Bronchial epithelial cell (primary cell): ENCODE measurements around the gene TSPAN18. TPM values are rescaled to one million over a fixed set of nuclear protein-coding genes. Genes with fewer than 3 reads are reported as not detected.

Experiments
- DNase-seq: peaks from one replicate; pipeline ENCODE4 v3.0.0-alpha.2; 2010; ENCODE audit warnings: low read depth
- FAIRE-seq: peaks from 2 replicates; lab custom pipeline; 2011; peaks lifted over from hg19 to GRCh38; lab: Jason Lieb, UNC
- H3K27me3 ChIP-seq: 2 replicates; pipeline ENCODE4 v1.5.1; 2011; ENCODE audit warnings: low read length; ENCODE audit not compliant: control insufficient read depth, insufficient read depth
- H3K36me3 ChIP-seq: 2 replicates; pipeline ENCODE4 v1.5.1; 2011; ENCODE audit warnings: low read length; ENCODE audit not compliant: control insufficient read depth, insufficient read depth
- H3K4me3 ChIP-seq: 2 replicates; pipeline ENCODE4 v1.5.1; 2011; ENCODE audit warnings: mild to moderate bottlenecking, low read depth, low read length, control low read depth
- total RNA-seq: library from RNA; depleted of rRNA; stranded (reverse); fragments of >200 nt; gene quantifications from 2 replicates; pipeline ENCODE4 v1.2.1, GENCODE V29; 2014
- TF ChIP-seq, protein P1 (sequence below): IDR thresholded peaks from 2 replicates; pipeline ENCODE4 v1.5.1; 2011; ENCODE audit warnings: mild to moderate bottlenecking, moderate library complexity, low read length, control low read depth, inconsistent platforms; ENCODE audit not compliant: insufficient read depth, severe bottlenecking

Gene TSPAN18, protein sequence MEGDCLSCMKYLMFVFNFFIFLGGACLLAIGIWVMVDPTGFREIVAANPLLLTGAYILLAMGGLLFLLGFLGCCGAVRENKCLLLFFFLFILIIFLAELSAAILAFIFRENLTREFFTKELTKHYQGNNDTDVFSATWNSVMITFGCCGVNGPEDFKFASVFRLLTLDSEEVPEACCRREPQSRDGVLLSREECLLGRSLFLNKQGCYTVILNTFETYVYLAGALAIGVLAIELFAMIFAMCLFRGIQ
- not detected in 2 replicates for total RNA-seq

DNA sequence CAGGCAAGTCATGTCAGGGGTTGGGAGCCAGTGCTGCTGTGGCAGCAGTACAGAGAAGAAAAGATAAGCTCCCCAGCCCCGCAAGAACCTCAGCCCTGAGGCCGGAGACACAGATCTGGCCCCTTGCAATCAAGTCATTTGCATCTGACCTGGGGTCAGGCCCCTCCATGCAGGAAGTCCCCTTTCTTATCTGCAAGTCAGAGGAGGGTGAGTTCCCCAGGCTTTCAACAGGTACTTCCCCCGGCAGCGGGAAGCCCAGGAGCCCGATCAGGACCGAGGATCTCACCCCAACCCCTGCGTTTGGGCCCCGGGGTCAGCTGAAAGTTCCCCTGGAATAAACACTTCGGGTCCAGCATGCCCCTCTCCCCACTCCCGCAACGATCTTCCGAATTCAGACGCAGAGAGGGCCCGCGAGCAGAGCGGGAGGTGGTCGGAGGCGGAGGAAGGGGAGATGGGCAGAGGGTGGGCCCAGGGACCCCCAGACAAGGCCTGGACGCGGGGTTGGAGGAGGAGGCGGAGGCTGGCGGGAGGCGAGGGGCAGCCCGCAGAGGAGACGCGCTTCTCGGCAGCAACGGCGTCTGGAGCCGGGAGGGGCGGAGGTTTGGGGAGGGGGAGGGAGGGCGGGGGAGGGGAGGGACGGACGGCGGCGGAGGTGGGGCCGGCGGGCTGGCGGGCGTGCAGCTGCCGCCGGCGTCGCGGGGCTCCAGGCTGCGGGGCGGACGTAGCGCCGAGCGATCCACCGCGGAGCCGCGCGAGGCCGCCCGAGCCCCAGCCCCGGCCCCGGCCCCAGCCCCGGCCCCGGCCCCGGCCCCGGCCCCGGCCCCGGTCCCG, at the start of gene TSPAN18:
TSS of gene TSPAN18 (plus strand) at position 680 of the 831 bp plus-strand sequence. CDS start 179,455 bp downstream, outside the sequence.
- Histone ChIP-seq H3K4me3 (peak within 1 kb of the TSS; percentile 28), H3K27me3 (peaks cover 18% of the 10 kb centered on the region), H3K36me3 (no peaks in the 10 kb centered on the region)
- DNase-seq = no peak
- TF ChIP-seq, protein P1, sequence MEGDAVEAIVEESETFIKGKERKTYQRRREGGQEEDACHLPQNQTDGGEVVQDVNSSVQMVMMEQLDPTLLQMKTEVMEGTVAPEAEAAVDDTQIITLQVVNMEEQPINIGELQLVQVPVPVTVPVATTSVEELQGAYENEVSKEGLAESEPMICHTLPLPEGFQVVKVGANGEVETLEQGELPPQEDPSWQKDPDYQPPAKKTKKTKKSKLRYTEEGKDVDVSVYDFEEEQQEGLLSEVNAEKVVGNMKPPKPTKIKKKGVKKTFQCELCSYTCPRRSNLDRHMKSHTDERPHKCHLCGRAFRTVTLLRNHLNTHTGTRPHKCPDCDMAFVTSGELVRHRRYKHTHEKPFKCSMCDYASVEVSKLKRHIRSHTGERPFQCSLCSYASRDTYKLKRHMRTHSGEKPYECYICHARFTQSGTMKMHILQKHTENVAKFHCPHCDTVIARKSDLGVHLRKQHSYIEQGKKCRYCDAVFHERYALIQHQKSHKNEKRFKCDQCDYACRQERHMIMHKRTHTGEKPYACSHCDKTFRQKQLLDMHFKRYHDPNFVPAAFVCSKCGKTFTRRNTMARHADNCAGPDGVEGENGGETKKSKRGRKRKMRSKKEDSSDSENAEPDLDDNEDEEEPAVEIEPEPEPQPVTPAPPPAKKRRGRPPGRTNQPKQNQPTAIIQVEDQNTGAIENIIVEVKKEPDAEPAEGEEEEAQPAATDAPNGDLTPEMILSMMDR = no peak
- no peak for FAIRE-seq

DNA sequence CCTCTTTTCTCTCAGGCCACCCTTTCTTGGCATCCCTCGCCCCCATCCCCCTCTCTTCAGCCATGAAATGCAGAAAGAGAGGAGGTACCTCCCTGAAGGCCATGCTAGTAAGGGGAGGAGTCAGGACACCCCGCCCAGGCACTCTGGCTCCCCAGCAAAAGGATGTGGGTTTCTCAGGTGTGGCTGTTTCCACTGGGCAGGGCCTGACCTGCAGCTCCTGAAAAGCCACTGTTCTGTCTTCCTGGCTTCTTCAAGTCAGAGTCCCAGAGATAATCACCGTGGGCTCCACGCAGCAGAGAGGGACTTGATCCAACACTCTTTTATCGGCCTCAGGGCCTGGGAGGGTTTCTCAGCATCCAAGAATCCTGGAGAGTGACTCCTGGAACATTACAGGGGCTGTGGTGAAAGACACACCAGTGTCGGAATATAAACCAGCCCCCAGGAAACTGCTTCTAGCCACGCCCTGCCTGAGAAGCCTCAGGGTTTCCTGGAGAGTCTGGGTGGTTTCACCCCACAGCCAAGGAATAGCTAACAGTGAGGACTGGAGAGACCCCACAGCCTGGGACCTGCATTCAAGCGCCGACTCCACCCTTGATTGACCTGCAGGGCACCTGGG, 45.7 kb upstream of the TSPAN18 start:
- Histone ChIP-seq H3K4me3 (no peak overlapping the region), H3K36me3 (no peaks in the 10 kb centered on the region), H3K27me3 (no peaks in the 10 kb centered on the region)
- DNase-seq = peak; percentile 64
- FAIRE-seq = peak; percentile 36
- TF ChIP-seq, protein P1 = no peak

GRCh38 chr11:44681698-44682097, 45.1 kb upstream of the TSPAN18 start:
- TF ChIP-seq, protein P1 = no peak
- peak; percentile 5 for DNase-seq
- Histone ChIP-seq H3K4me3 (no peak overlapping the region), H3K27me3 (no peaks in the 10 kb centered on the region), H3K36me3 (no peaks in the 10 kb centered on the region)
- FAIRE-seq = no peak

- Histone ChIP-seq H3K27me3 (peaks cover 3% of the 10 kb centered on the region), H3K36me3 (no peaks in the 10 kb centered on the region), H3K4me3 (no peak overlapping the region)
- TF ChIP-seq, protein P1 = no peak
- DNase-seq (no peak), FAIRE-seq (no peak)
Observed at GRCh38 chr11:44684859-44685281, 41.9 kb upstream of the TSPAN18 start.

GRCh38 chr11:44687388-44687787, 39.4 kb upstream of the TSPAN18 start:
- TF ChIP-seq, protein P1 = no peak
- H3K4me3 ChIP-seq = no peak overlapping the region
- no peak for DNase-seq
- H3K36me3 ChIP-seq = no peaks in the 10 kb centered on the region
- FAIRE-seq = no peak
- peaks cover 3% of the 10 kb centered on the region for H3K27me3 ChIP-seq
